ENCODE measurements around the gene PLXNA4.
"Not testable (repeated sequence)": the region's sequence is repeated elsewhere in the genome, so short reads cannot be mapped to it uniquely, and the experiment has no call there.

PLXNA4 gene

GRCh38 chr7:132412435-132412834, 163.8 kb downstream of the PLXNA4 start:
- no peak for DNase-seq

- no peak for DNase-seq
Measured at GRCh38 chr7:132410861-132411541, 165.3 kb downstream of the PLXNA4 start.

GRCh38 chr7:132410385-132410784, 165.9 kb downstream of the PLXNA4 start:
- DNase-seq: no peak

GRCh38 chr7:132407764-132408163, 168.5 kb downstream of the PLXNA4 start:
- DNase-seq: no peak

GRCh38 chr7:132406039-132406438, 170.2 kb downstream of the PLXNA4 start:
- DNase-seq: no peak

GRCh38 chr7:132404261-132404660, 172.0 kb downstream of the PLXNA4 start:
- DNase-seq: no peak

- no peak for DNase-seq
Measured at GRCh38 chr7:132403465-132404110, 172.7 kb downstream of the PLXNA4 start.

GRCh38 chr7:132402751-132403245, 173.5 kb downstream of the PLXNA4 start:
- DNase-seq: no peak

GRCh38 chr7:132402096-132402495, 174.2 kb downstream of the PLXNA4 start:
- DNase-seq: no peak

GRCh38 chr7:132400561-132401142, 175.6 kb downstream of the PLXNA4 start:
- DNase-seq: no peak

GRCh38 chr7:132399367-132399766, 176.9 kb downstream of the PLXNA4 start:
- DNase-seq: no peak

- no peak for DNase-seq
Measured at GRCh38 chr7:132398253-132398925, 177.9 kb downstream of the PLXNA4 start.

GRCh38 chr7:132397070-132397469, 179.2 kb downstream of the PLXNA4 start:
- no peak for DNase-seq

GRCh38 chr7:132395361-132395760, 180.9 kb downstream of the PLXNA4 start:
- no peak for DNase-seq

- no peak for DNase-seq
Measured at GRCh38 chr7:132394283-132395198, 181.7 kb downstream of the PLXNA4 start.

GRCh38 chr7:132393789-132394261, 182.4 kb downstream of the PLXNA4 start:
- no peak for DNase-seq

GRCh38 chr7:132392713-132393112, 183.6 kb downstream of the PLXNA4 start:
- DNase-seq: no peak

- no peak for DNase-seq
Measured at GRCh38 chr7:132390705-132391104, 185.6 kb downstream of the PLXNA4 start.

GRCh38 chr7:132390049-132390448, 186.2 kb downstream of the PLXNA4 start:
- not testable (repeated sequence) for DNase-seq

- DNase-seq: no peak
Measured at GRCh38 chr7:132388688-132389087, 187.6 kb downstream of the PLXNA4 start.

GRCh38 chr7:132387596-132387995, 188.7 kb downstream of the PLXNA4 start:
- no peak for DNase-seq

GRCh38 chr7:132386201-132386681, 190.0 kb downstream of the PLXNA4 start:
- no peak for DNase-seq

All from activated naive CD4-positive, alpha-beta T cell treated with Interleukin-2 at 50 U/mL for 16 hours (primary cell).